WERI-Rb-1 (cell line): ENCODE data around the gene PRUNE2.

Source experiments
- DNase-seq: peaks from one replicate; pipeline ENCODE4 v3.0.0-alpha.2; 2020
- H3K27ac ChIP-seq: fragments of 250-450 bp; sonication (Bioruptor Pico); 2 replicates; pipeline ENCODE4 v1.5.1; 2020; ENCODE audit warnings: mild to moderate bottlenecking, moderate library complexity
- H3K27me3 ChIP-seq: fragments of 250-450 bp; sonication (Bioruptor Pico); 2 replicates; pipeline ENCODE4 v1.5.1; 2021; ENCODE audit warnings: mild to moderate bottlenecking, low read depth, moderate library complexity; ENCODE audit not compliant: insufficient read depth, severe bottlenecking
- H3K36me3 ChIP-seq: fragments of 250-450 bp; sonication (Bioruptor Pico); 2 replicates; pipeline ENCODE4 v1.5.1; 2020; ENCODE audit warnings: mild to moderate bottlenecking, moderate library complexity
- H3K4me3 ChIP-seq: 2 replicates; pipeline ENCODE4 v1.5.1; 2011; ENCODE audit warnings: low read depth, mild to moderate bottlenecking, control low read depth, low read length
- H3K9me3 ChIP-seq: fragments of 250-450 bp; sonication (Bioruptor Pico); 2 replicates; pipeline ENCODE4 v1.5.1; 2021; ENCODE audit warnings: mild to moderate bottlenecking, moderate library complexity; ENCODE audit not compliant: severe bottlenecking
- CTCF ChIP-seq: IDR thresholded peaks from 2 replicates; pipeline ENCODE4 v1.5.1; 2011; ENCODE audit warnings: low read depth, mild to moderate bottlenecking, control low read depth, inconsistent platforms, low read length

Gene PRUNE2

GRCh38 chr9:76784881-76785280 lies 121.0 kb downstream of the PRUNE2 start:
- Histone ChIP-seq H3K36me3 (no peaks in the 10 kb centered on the region), H3K27me3 (no peaks in the 10 kb centered on the region), H3K27ac (no peak overlapping the region), H3K4me3 (no peak overlapping the region), H3K9me3 (no peaks in the 10 kb centered on the region)
- DNase-seq = no peak
- no peak for TF ChIP-seq CTCF

- Histone ChIP-seq H3K9me3 (no peaks in the 10 kb centered on the region), H3K27me3 (no peaks in the 10 kb centered on the region), H3K27ac (no peak overlapping the region), H3K4me3 (no peak overlapping the region), H3K36me3 (no peaks in the 10 kb centered on the region)
- DNase-seq = no peak
- TF ChIP-seq CTCF = no peak
Measured at GRCh38 chr9:76772686-76773445, 133.0 kb downstream of the PRUNE2 start.

GRCh38 chr9:76766126-76766525 lies 139.8 kb downstream of the PRUNE2 start:
- no peaks in the 10 kb centered on the region for H3K36me3 ChIP-seq
- H3K27me3 ChIP-seq = no peaks in the 10 kb centered on the region
- no peak overlapping the region for H3K27ac ChIP-seq
- H3K9me3 ChIP-seq = no peaks in the 10 kb centered on the region
- no peak for TF ChIP-seq CTCF
- no peak overlapping the region for H3K4me3 ChIP-seq
- peak; percentile 30 for DNase-seq

GRCh38 chr9:76764138-76764537 lies 141.8 kb downstream of the PRUNE2 start, which contains the start of gene PCA3:
Gene PCA3 (plus strand): TSS chr9:76764438.
- no peak within 1 kb of the TSS for H3K27ac ChIP-seq
- H3K27me3 ChIP-seq = no peaks in the 10 kb centered on the region
- no peaks in the 10 kb centered on the region for H3K36me3 ChIP-seq
- H3K4me3 ChIP-seq = no peak within 1 kb of the TSS
- TF ChIP-seq CTCF = no peak
- no peak for DNase-seq
- no peaks in the 10 kb centered on the region for H3K9me3 ChIP-seq

GRCh38 chr9:76761448-76761847 lies 144.5 kb downstream of the PRUNE2 start:
- H3K4me3 ChIP-seq = no peak overlapping the region
- no peaks in the 10 kb centered on the region for H3K9me3 ChIP-seq
- DNase-seq = no peak
- no peak for TF ChIP-seq CTCF
- H3K27ac ChIP-seq = no peak overlapping the region
- no peaks in the 10 kb centered on the region for H3K36me3 ChIP-seq
- H3K27me3 ChIP-seq = no peaks in the 10 kb centered on the region

- Histone ChIP-seq H3K36me3 (no peaks in the 10 kb centered on the region), H3K27me3 (no peaks in the 10 kb centered on the region), H3K4me3 (no peak overlapping the region), H3K27ac (no peak overlapping the region), H3K9me3 (no peaks in the 10 kb centered on the region)
- no peak for TF ChIP-seq CTCF
- no peak for DNase-seq
Measured at GRCh38 chr9:76759732-76760131, 146.2 kb downstream of the PRUNE2 start.
